A673 (cell line): ENCODE measurements around the gene OR6K3.

ENCODE experiments used
- EZH2 ChIP-seq: fragments of 200-600 bp; sonication (generic); IDR thresholded peaks from 2 replicates; pipeline ENCODE4 v1.6.1; 2017; ENCODE audit warnings: borderline replicate concordance, low read depth, mild to moderate bottlenecking, mixed read lengths, antibody characterized with exemption, low read length; ENCODE audit not compliant: poor library complexity, severe bottlenecking
- TF ChIP-seq, protein P1 (sequence below): fragments of 300-800, 200-600 bp; sonication (generic); conservative IDR thresholded peaks from 2 replicates; pipeline ENCODE4 v1.5.1; 2017; ENCODE audit warnings: low read depth, mild to moderate bottlenecking, antibody characterized with exemption, low read length, moderate library complexity, mixed read lengths

- TF ChIP-seq, protein P1, sequence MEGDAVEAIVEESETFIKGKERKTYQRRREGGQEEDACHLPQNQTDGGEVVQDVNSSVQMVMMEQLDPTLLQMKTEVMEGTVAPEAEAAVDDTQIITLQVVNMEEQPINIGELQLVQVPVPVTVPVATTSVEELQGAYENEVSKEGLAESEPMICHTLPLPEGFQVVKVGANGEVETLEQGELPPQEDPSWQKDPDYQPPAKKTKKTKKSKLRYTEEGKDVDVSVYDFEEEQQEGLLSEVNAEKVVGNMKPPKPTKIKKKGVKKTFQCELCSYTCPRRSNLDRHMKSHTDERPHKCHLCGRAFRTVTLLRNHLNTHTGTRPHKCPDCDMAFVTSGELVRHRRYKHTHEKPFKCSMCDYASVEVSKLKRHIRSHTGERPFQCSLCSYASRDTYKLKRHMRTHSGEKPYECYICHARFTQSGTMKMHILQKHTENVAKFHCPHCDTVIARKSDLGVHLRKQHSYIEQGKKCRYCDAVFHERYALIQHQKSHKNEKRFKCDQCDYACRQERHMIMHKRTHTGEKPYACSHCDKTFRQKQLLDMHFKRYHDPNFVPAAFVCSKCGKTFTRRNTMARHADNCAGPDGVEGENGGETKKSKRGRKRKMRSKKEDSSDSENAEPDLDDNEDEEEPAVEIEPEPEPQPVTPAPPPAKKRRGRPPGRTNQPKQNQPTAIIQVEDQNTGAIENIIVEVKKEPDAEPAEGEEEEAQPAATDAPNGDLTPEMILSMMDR = no peak
- no peak for TF ChIP-seq EZH2
Measured at GRCh38 chr1:158728510-158729225, 8.1 kb upstream of the OR6K3 start.
